ENCODE data around the gene NUTM2D.
"Not testable (repeated sequence)": the region's sequence is repeated elsewhere in the genome, so short reads cannot be mapped to it uniquely, and the experiment has no call there.

DNA sequence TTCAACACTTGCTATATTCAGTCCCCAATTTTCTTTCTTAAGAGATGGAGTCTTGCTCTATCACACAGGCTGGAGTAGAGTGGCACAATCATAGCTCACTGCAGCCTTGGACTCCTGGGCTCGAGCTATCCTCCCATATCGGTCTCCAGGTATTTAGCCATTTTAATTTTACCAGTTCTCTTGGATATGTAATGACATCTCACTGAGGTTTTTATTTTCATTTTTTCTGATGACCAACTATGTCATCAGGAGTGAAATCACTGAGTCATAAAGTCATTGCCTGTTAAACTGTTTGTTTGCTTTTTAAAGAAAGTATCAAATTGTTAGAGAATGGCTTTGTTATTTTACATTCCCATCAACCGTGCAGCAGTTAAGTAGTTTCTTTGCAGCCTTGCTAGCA lies 17.1 kb upstream of the NUTM2D start:
- TF ChIP-seq CTCF, POLR2A (IDR thresholded peaks at IDR 0.05): not testable (repeated sequence)

Data from thyroid gland (tissue), 4 donors.